Keratinocyte (primary cell): ENCODE measurements around the gene GNA15. TPM values are rescaled to one million over a fixed set of nuclear protein-coding genes. Genes with fewer than 3 reads are reported as not detected.

Experiments used
- DNase-seq: peaks from one replicate; pipeline ENCODE4 v3.0.0-alpha.2; 2011; ENCODE audit warnings: low read depth, missing footprints, low spot score
- FAIRE-seq: peaks from 2 replicates; lab custom pipeline; 2011; peaks lifted over from hg19 to GRCh38; lab: Jason Lieb, UNC
- H2AFZ ChIP-seq: 2 replicates; pipeline ENCODE4 v1.6.0; 2012; ENCODE audit warnings: low read length, control low read depth, inconsistent platforms; ENCODE audit not compliant: control insufficient read depth
- H3K27ac ChIP-seq: 2 replicates; pipeline ENCODE4 v1.5.1; 2011; ENCODE audit warnings: low read length; ENCODE audit not compliant: control insufficient read depth, insufficient read depth
- H3K27me3 ChIP-seq: 3 replicates; pipeline ENCODE4 v1.6.0; 2011; ENCODE audit warnings: low read length; ENCODE audit not compliant: control insufficient read depth, insufficient read depth; ENCODE audit errors: extremely low read depth
- H3K36me3 ChIP-seq, 2 experiments: 2 replicates in 1 of 2; 3 replicates in 1 of 2; pipeline ENCODE4 v1.5.1; 2011; ENCODE audit warnings: low read length in 2 of 2, mild to moderate bottlenecking in 1 of 2; ENCODE audit not compliant: control insufficient read depth in 2 of 2, insufficient read depth in 2 of 2; ENCODE audit errors: extremely low read depth in 1 of 2
- H3K4me1 ChIP-seq: 3 replicates; pipeline ENCODE4 v1.5.1; 2011; ENCODE audit warnings: low read length; ENCODE audit not compliant: control insufficient read depth, insufficient read depth; ENCODE audit errors: extremely low read depth
- H3K4me2 ChIP-seq: 3 replicates; pipeline ENCODE4 v1.6.0; 2011; ENCODE audit warnings: low read depth, low read length; ENCODE audit not compliant: control insufficient read depth, insufficient read depth; ENCODE audit errors: extremely low read depth
- H3K4me3 ChIP-seq, 3 experiments: fragments of 200-600 bp in 1 of 3; sonication (generic) in 1 of 3; 2 replicates in 2 of 3; 3 replicates in 1 of 3; pipeline ENCODE4 v1.5.1; 2011 to 2016; ENCODE audit warnings: low read length in 3 of 3, mild to moderate bottlenecking in 3 of 3, control low read depth in 2 of 3, inconsistent platforms in 1 of 3, low read depth in 1 of 3, mixed read lengths in 1 of 3, mixed run types in 1 of 3, moderate library complexity in 1 of 3; ENCODE audit not compliant: control insufficient read depth in 2 of 3, insufficient read depth in 2 of 3; ENCODE audit errors: extremely low read depth in 1 of 3
- H3K79me2 ChIP-seq: 2 replicates; pipeline ENCODE4 v1.6.0; 2012; ENCODE audit warnings: low read length; ENCODE audit not compliant: control insufficient read depth, insufficient read depth
- H3K9ac ChIP-seq: 3 replicates; pipeline ENCODE4 v1.6.0; 2011; ENCODE audit warnings: low read length; ENCODE audit not compliant: control insufficient read depth, insufficient read depth; ENCODE audit errors: extremely low read depth
- H3K9me1 ChIP-seq: 3 replicates; pipeline ENCODE4 v1.6.0; 2011; ENCODE audit warnings: low read length; ENCODE audit not compliant: control insufficient read depth, insufficient read depth; ENCODE audit errors: extremely low read depth
- H3K9me3 ChIP-seq: 2 replicates; pipeline ENCODE4 v1.5.1; 2012; ENCODE audit warnings: low read depth, low read length; ENCODE audit not compliant: control insufficient read depth
- H4K20me1 ChIP-seq: 3 replicates; pipeline ENCODE4 v1.6.0; 2011; ENCODE audit warnings: low read length; ENCODE audit not compliant: control insufficient read depth, insufficient read depth; ENCODE audit errors: extremely low read depth
- EZH2 ChIP-seq: IDR thresholded peaks from one replicate; pipeline ENCODE4 v1.6.1; 2012; ENCODE audit warnings: inconsistent platforms, mild to moderate bottlenecking, low read length, moderate library complexity
- dilution Hi-C: fragments of 300-500 bp; cut with MboI; formaldehyde crosslinking; loops from one replicate; pipeline ENCODE4 v1.7.0; 2020; ENCODE audit warnings: low sequenced_read_pairs; ENCODE audit not compliant: extremely low pct_ligation_motif_present
- polyA plus RNA-seq, 5 experiments: library from polyadenylated mRNA; depleted of rRNA in 3 of 5; stranded (reverse) in 3 of 5; stranded (forward) in 1 of 5; unstranded in 1 of 5; fragments of >200 nt; gene quantifications; 1 replicate in 1 of 5; 2 replicates in 3 of 5; 3 replicates in 1 of 5; pipeline versions ENCODE4 v1.2.1 to v1.2.3, GENCODE V29; 2011 to 2012; ENCODE audit warnings: missing spikeins in 2 of 5, low read depth in 1 of 5, low replicate concordance in 1 of 5
- TF ChIP-seq, protein P1 (sequence below), 3 experiments: IDR thresholded peaks in 1 of 3; conservative IDR thresholded peaks in 1 of 3; optimal IDR thresholded peaks in 1 of 3; 2 replicates in 2 of 3; 3 replicates in 1 of 3; pipeline versions ENCODE3 to v1.5.1; 2011; ENCODE audit warnings: low read length in 3 of 3, mild to moderate bottlenecking in 3 of 3, moderate library complexity in 2 of 3, control low read depth in 1 of 3, inconsistent platforms in 1 of 3; ENCODE audit not compliant: insufficient read depth in 2 of 3; ENCODE audit errors: extremely low read depth in 1 of 3

The GNA15 gene
- polyA plus RNA-seq, 1 donor (not counting 4 experiments of a cell fraction or from before 2014, with no cell fraction given) = 60.0 TPM

GRCh38 chr19:3105641-3106508 lies 30.0 kb upstream of the GNA15 start:
- Histone ChIP-seq H3K4me3 (no peak overlapping the region), H3K36me3 (peaks cover 5 to 9% of the 10 kb centered on the region in 2 experiments), H3K9me3 (no peaks in the 10 kb centered on the region), H3K4me1 (no peaks in the 10 kb centered on the region), H3K27me3 (no peaks in the 10 kb centered on the region), H2AFZ (no peak overlapping the region), H3K9ac (no peak overlapping the region), H3K79me2 (peaks cover 93% of the 10 kb centered on the region), H3K27ac (no peak overlapping the region), H3K9me1 (no peaks in the 10 kb centered on the region), H3K4me2 (no peak overlapping the region), H4K20me1 (peaks cover 14% of the 10 kb centered on the region)
- dilution Hi-C loops = no loop called here
- no peak for DNase-seq
- no peak for TF ChIP-seq EZH2
- TF ChIP-seq, protein P1, sequence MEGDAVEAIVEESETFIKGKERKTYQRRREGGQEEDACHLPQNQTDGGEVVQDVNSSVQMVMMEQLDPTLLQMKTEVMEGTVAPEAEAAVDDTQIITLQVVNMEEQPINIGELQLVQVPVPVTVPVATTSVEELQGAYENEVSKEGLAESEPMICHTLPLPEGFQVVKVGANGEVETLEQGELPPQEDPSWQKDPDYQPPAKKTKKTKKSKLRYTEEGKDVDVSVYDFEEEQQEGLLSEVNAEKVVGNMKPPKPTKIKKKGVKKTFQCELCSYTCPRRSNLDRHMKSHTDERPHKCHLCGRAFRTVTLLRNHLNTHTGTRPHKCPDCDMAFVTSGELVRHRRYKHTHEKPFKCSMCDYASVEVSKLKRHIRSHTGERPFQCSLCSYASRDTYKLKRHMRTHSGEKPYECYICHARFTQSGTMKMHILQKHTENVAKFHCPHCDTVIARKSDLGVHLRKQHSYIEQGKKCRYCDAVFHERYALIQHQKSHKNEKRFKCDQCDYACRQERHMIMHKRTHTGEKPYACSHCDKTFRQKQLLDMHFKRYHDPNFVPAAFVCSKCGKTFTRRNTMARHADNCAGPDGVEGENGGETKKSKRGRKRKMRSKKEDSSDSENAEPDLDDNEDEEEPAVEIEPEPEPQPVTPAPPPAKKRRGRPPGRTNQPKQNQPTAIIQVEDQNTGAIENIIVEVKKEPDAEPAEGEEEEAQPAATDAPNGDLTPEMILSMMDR (optimal IDR thresholded peaks at IDR 0.05 in 1 of 3, IDR thresholded peaks at IDR 0.05 in 1 of 3, conservative IDR thresholded peaks at IDR 0.05 in 1 of 3; ENCODE audit: extremely low read depth in 1 of 3, insufficient read depth in 2 of 3, low read length in 3 of 3) = no peak
- no peak for FAIRE-seq

GRCh38 chr19:3106509-3107141 lies 29.2 kb upstream of the GNA15 start:
- H3K9ac ChIP-seq = no peak overlapping the region
- dilution Hi-C loops = no loop called here
- peaks cover 14% of the 10 kb centered on the region for H4K20me1 ChIP-seq

More at GRCh38 chr19:3106509-3107141, 29.2 kb upstream of the GNA15 start:
- Histone ChIP-seq H2AFZ (no peak overlapping the region), H3K4me2 (no peak overlapping the region), H3K36me3 (peaks cover 5 to 13% of the 10 kb centered on the region in 2 experiments), H3K4me3 (no peak overlapping the region), H3K27ac (no peak overlapping the region), H3K79me2 (peaks cover 90% of the 10 kb centered on the region), H3K9me3 (no peaks in the 10 kb centered on the region), H3K9me1 (no peaks in the 10 kb centered on the region), H3K4me1 (no peaks in the 10 kb centered on the region), H3K27me3 (no peaks in the 10 kb centered on the region)
- DNase-seq (no peak), FAIRE-seq (no peak)
- TF ChIP-seq EZH2 = no peak
- TF ChIP-seq, protein P1 (optimal IDR thresholded peaks at IDR 0.05 in 1 of 3, IDR thresholded peaks at IDR 0.05 in 1 of 3, conservative IDR thresholded peaks at IDR 0.05 in 1 of 3; ENCODE audit: extremely low read depth in 1 of 3, insufficient read depth in 2 of 3, low read length in 3 of 3) = no peak
